ENCODE measurements around the gene PPME1.

Gene PPME1

DNA sequence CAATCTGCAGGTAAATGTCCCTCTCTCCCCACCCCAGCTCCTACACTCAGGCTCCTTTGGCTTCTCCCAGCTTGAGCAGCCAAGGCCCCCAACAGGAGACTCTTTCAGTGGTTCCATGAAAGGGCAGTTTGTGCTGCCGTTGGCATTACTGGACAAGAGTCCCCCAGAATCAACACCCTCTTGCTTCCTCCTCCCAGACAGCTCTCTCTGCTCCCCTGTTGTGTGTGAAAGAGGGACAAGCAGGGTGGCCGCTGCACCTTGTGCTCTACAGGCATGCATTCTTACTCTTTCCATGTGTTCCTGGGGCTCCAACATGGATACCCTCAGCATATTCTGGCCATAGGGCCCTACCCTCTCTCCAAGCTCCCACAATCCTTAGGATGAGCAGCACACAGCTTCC, 91.6 kb downstream of the PPME1 start:
- no peaks in the 10 kb centered on the region for H3K4me1 ChIP-seq (ENCODE audit: control insufficient read depth in 1 of 2, insufficient read depth in 2 of 2, low read length in 2 of 2)
- no peak overlapping the region for H3K4me3 ChIP-seq (ENCODE audit: low read depth in 1 of 2, low read length in 2 of 2)
- H3K27ac ChIP-seq (ENCODE audit: low read length): no peak overlapping the region
- no peaks in the 10 kb centered on the region for H3K9me3 ChIP-seq (ENCODE audit: control insufficient read depth in 1 of 2, low read length in 2 of 2)
- no peaks in the 10 kb centered on the region for H3K36me3 ChIP-seq (ENCODE audit: control insufficient read depth in 1 of 2, insufficient read depth in 2 of 2, low read length in 2 of 2)
- no peaks in the 10 kb centered on the region for H3K27me3 ChIP-seq (ENCODE audit: low read depth, low read length)

GRCh38 chr11:74265256-74265655, 94.2 kb downstream of the PPME1 start:
- Histone ChIP-seq H3K4me3 (ENCODE audit: low read depth in 1 of 2, low read length in 2 of 2) (no peak overlapping the region), H3K27ac (ENCODE audit: low read length) (no peak overlapping the region), H3K4me1 (ENCODE audit: control insufficient read depth in 1 of 2, insufficient read depth in 2 of 2, low read length in 2 of 2) (no peaks in the 10 kb centered on the region), H3K27me3 (ENCODE audit: low read depth, low read length) (no peaks in the 10 kb centered on the region), H3K36me3 (ENCODE audit: control insufficient read depth in 1 of 2, insufficient read depth in 2 of 2, low read length in 2 of 2) (no peaks in the 10 kb centered on the region), H3K9me3 (ENCODE audit: control insufficient read depth in 1 of 2, low read length in 2 of 2) (no peaks in the 10 kb centered on the region)

DNA sequence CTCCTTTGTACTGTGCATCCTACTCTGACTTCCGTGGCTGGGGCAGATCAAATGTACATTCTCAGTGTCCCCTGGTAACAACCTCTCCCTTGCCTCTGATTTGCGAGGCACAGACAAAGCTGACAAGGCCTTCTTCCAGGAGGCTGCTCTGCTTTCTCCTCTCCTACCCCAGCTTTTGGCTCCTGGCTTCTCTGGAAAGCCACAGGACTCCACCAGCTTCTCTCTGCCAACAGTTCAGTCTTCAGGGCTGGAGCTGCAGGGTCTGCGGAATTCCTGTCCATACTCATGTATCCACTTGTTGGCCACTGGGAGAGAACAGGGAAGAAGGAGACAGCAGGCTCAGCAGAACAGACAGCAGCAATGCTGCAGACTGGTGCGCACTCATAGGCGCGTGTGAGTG, 95.9 kb downstream of the PPME1 start:
- Histone ChIP-seq H3K27me3 (ENCODE audit: low read depth, low read length) (no peaks in the 10 kb centered on the region), H3K9me3 (ENCODE audit: control insufficient read depth in 1 of 2, low read length in 2 of 2) (no peaks in the 10 kb centered on the region), H3K36me3 (ENCODE audit: control insufficient read depth in 1 of 2, insufficient read depth in 2 of 2, low read length in 2 of 2) (no peaks in the 10 kb centered on the region), H3K27ac (ENCODE audit: low read length) (no peak overlapping the region), H3K4me3 (ENCODE audit: low read depth in 1 of 2, low read length in 2 of 2) (no peak overlapping the region), H3K4me1 (ENCODE audit: control insufficient read depth in 1 of 2, insufficient read depth in 2 of 2, low read length in 2 of 2) (no peaks in the 10 kb centered on the region)

DNA sequence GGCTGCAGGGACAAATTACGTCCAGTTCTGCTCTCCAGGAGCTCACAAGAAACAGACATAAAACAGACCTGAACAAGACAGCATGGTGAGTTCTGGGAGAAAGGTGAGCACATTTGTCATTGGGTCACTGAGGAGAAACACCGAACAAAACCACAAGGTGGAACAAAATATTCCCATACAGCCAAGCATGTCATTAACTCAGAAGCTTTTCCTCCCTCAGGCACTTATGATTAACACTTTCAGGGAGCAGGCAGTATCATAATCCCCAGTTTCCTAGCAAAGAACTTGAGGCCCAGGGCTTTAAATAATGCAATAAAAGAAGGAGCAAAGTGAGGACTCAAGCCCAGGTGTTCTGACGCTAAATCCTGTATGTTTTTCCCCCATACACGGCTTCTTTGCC, 97.4 kb downstream of the PPME1 start:
- H3K4me1 ChIP-seq (ENCODE audit: control insufficient read depth in 1 of 2, insufficient read depth in 2 of 2, low read length in 2 of 2): no peaks in the 10 kb centered on the region
- no peaks in the 10 kb centered on the region for H3K9me3 ChIP-seq (ENCODE audit: control insufficient read depth in 1 of 2, low read length in 2 of 2)
- no peak overlapping the region for H3K4me3 ChIP-seq (ENCODE audit: low read depth in 1 of 2, low read length in 2 of 2)
- no peak overlapping the region for H3K27ac ChIP-seq (ENCODE audit: low read length)
- H3K36me3 ChIP-seq (ENCODE audit: control insufficient read depth in 1 of 2, insufficient read depth in 2 of 2, low read length in 2 of 2): no peaks in the 10 kb centered on the region
- no peaks in the 10 kb centered on the region for H3K27me3 ChIP-seq (ENCODE audit: low read depth, low read length)

DNA sequence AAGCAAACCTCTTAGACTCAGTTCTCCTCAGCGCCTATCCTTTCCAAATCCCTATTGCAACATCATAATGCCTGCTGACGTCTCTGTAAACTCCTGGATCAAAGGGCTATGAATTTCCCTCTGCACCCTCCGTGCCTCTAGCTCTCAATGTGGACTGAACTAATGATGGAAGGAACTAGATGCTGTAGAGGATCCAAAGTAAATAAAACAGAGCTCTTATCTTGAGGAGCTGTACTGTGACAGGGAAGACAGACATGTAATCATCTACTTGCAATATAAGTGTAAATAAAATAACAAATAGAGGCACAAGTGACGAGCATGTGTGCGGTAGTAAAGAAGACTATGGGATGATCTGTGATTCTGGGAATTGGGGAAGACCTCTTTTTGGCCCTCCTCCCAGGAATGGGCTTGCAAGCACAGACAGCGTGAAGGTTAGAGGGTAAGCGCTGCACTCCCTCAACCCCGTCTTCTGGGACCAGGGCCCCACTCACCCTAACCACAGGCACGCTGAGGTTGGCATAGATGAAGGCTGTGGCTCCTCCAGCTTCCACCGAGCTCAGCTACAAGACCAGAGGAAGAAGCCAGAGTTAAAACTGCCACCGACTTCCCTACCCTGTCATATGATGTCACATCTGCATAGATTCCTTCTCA, 98.2 kb downstream of the PPME1 start:
- H3K4me3 ChIP-seq (ENCODE audit: low read depth in 1 of 2, low read length in 2 of 2): no peak overlapping the region
- no peak overlapping the region for H3K27ac ChIP-seq (ENCODE audit: low read length)
- H3K36me3 ChIP-seq (ENCODE audit: control insufficient read depth in 1 of 2, insufficient read depth in 2 of 2, low read length in 2 of 2): no peaks in the 10 kb centered on the region
- H3K27me3 ChIP-seq (ENCODE audit: low read depth, low read length): no peaks in the 10 kb centered on the region
- H3K4me1 ChIP-seq (ENCODE audit: control insufficient read depth in 1 of 2, insufficient read depth in 2 of 2, low read length in 2 of 2): no peaks in the 10 kb centered on the region
- no peaks in the 10 kb centered on the region for H3K9me3 ChIP-seq (ENCODE audit: control insufficient read depth in 1 of 2, low read length in 2 of 2)

GRCh38 chr11:74272276-74272675, 101.2 kb downstream of the PPME1 start:
- H3K4me3 ChIP-seq (ENCODE audit: low read depth in 1 of 2, low read length in 2 of 2): no peak overlapping the region
- H3K36me3 ChIP-seq (ENCODE audit: control insufficient read depth in 1 of 2, insufficient read depth in 2 of 2, low read length in 2 of 2): no peaks in the 10 kb centered on the region
- no peak overlapping the region for H3K27ac ChIP-seq (ENCODE audit: low read length)
- no peaks in the 10 kb centered on the region for H3K4me1 ChIP-seq (ENCODE audit: control insufficient read depth in 1 of 2, insufficient read depth in 2 of 2, low read length in 2 of 2)
- no peaks in the 10 kb centered on the region for H3K9me3 ChIP-seq (ENCODE audit: control insufficient read depth in 1 of 2, low read length in 2 of 2)
- no peaks in the 10 kb centered on the region for H3K27me3 ChIP-seq (ENCODE audit: low read depth, low read length)

GRCh38 chr11:74276581-74276980, 105.5 kb downstream of the PPME1 start:
- Histone ChIP-seq H3K27me3 (ENCODE audit: low read depth, low read length) (no peaks in the 10 kb centered on the region), H3K9me3 (ENCODE audit: control insufficient read depth in 1 of 2, low read length in 2 of 2) (no peaks in the 10 kb centered on the region), H3K4me3 (ENCODE audit: low read depth in 1 of 2, low read length in 2 of 2) (no peak overlapping the region), H3K27ac (ENCODE audit: low read length) (no peak overlapping the region), H3K4me1 (ENCODE audit: control insufficient read depth in 1 of 2, insufficient read depth in 2 of 2, low read length in 2 of 2) (no peaks in the 10 kb centered on the region), H3K36me3 (ENCODE audit: control insufficient read depth in 1 of 2, insufficient read depth in 2 of 2, low read length in 2 of 2) (no peaks in the 10 kb centered on the region)

DNA sequence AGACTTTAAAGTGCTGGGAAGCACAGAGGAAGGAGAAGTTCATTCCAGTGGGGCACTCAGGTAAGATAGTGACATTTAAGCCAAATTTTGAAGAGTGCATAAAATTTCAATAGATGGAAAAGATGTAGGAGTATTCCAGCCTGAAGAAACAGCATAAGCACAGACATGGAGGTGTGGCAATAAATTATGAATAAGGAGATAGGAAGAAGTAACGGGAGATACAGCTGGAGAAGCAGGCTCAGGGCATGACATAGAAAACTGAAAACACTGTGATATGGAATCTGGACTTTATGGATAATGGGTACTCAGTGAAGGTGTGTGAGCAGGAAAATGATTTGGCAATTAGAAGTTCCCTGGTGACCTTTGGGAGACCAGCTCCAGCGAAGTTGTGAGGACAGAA, 107.0 kb downstream of the PPME1 start:
- no peak overlapping the region for H3K4me3 ChIP-seq (ENCODE audit: low read depth in 1 of 2, low read length in 2 of 2)
- H3K4me1 ChIP-seq (ENCODE audit: control insufficient read depth in 1 of 2, insufficient read depth in 2 of 2, low read length in 2 of 2): no peaks in the 10 kb centered on the region
- H3K36me3 ChIP-seq (ENCODE audit: control insufficient read depth in 1 of 2, insufficient read depth in 2 of 2, low read length in 2 of 2): no peaks in the 10 kb centered on the region
- no peaks in the 10 kb centered on the region for H3K27me3 ChIP-seq (ENCODE audit: low read depth, low read length)
- H3K27ac ChIP-seq (ENCODE audit: low read length): no peak overlapping the region
- no peaks in the 10 kb centered on the region for H3K9me3 ChIP-seq (ENCODE audit: control insufficient read depth in 1 of 2, low read length in 2 of 2)

DNA sequence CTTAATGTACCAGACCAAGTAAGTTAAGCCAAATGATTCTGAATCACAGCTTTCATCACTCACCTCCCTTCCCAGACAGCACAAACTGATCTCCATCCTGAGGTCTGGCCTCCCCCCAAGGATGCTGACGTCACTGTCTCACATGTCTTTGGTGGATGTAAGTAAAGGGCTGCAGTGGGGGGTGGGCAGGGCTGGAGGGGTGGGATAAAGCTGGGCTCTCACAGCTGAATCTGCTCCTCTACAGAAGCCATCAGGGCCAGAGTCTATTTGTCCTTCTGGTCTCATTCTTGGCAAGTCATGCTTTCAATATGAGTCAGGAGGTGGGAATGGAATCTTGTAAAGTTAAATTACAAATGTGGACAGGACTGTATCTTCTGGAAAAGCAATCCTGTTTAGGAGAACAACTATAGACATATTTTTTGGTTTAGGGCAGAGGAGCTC, 107.7 kb downstream of the PPME1 start:
- Histone ChIP-seq H3K36me3 (ENCODE audit: control insufficient read depth in 1 of 2, insufficient read depth in 2 of 2, low read length in 2 of 2) (no peaks in the 10 kb centered on the region), H3K27me3 (ENCODE audit: low read depth, low read length) (no peaks in the 10 kb centered on the region), H3K4me1 (ENCODE audit: control insufficient read depth in 1 of 2, insufficient read depth in 2 of 2, low read length in 2 of 2) (no peaks in the 10 kb centered on the region), H3K9me3 (ENCODE audit: control insufficient read depth in 1 of 2, low read length in 2 of 2) (no peaks in the 10 kb centered on the region), H3K4me3 (ENCODE audit: low read depth in 1 of 2, low read length in 2 of 2) (no peak overlapping the region), H3K27ac (ENCODE audit: low read length) (no peak overlapping the region)

DNA sequence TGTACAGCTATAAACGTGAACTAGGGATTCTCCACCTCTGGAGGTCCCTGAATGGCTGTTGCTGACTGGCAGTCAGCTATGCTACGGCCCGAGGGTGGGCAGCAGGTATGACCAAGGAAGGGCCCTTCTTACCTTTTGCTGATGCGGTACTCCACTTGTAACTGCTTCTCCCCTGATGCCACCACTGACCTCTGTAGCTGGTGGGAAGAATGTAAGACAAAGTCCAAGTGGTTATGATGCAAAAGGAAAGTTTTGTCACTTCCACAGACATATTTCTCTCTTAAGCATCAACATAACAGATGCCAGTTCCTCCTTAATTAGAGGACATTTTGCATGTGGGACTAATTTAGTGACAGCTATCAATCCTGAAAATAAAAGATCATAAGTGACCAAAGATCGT, 108.2 kb downstream of the PPME1 start:
- H3K4me1 ChIP-seq (ENCODE audit: control insufficient read depth in 1 of 2, insufficient read depth in 2 of 2, low read length in 2 of 2): no peaks in the 10 kb centered on the region
- H3K4me3 ChIP-seq (ENCODE audit: low read depth in 1 of 2, low read length in 2 of 2): no peak overlapping the region
- H3K36me3 ChIP-seq (ENCODE audit: control insufficient read depth in 1 of 2, insufficient read depth in 2 of 2, low read length in 2 of 2): no peaks in the 10 kb centered on the region
- H3K27me3 ChIP-seq (ENCODE audit: low read depth, low read length): no peaks in the 10 kb centered on the region
- no peak overlapping the region for H3K27ac ChIP-seq (ENCODE audit: low read length)
- no peaks in the 10 kb centered on the region for H3K9me3 ChIP-seq (ENCODE audit: control insufficient read depth in 1 of 2, low read length in 2 of 2)

- H3K4me1 ChIP-seq (ENCODE audit: control insufficient read depth in 1 of 2, insufficient read depth in 2 of 2, low read length in 2 of 2): no peaks in the 10 kb centered on the region
- H3K27me3 ChIP-seq (ENCODE audit: low read depth, low read length): no peaks in the 10 kb centered on the region
- no peaks in the 10 kb centered on the region for H3K9me3 ChIP-seq (ENCODE audit: control insufficient read depth in 1 of 2, low read length in 2 of 2)
- H3K36me3 ChIP-seq (ENCODE audit: control insufficient read depth in 1 of 2, insufficient read depth in 2 of 2, low read length in 2 of 2): no peaks in the 10 kb centered on the region
- H3K27ac ChIP-seq (ENCODE audit: low read length): no peak overlapping the region
- H3K4me3 ChIP-seq (ENCODE audit: low read depth in 1 of 2, low read length in 2 of 2): no peak overlapping the region
Observed at GRCh38 chr11:74280494-74280893, 109.4 kb downstream of the PPME1 start.

- Histone ChIP-seq H3K9me3 (ENCODE audit: control insufficient read depth in 1 of 2, low read length in 2 of 2) (no peaks in the 10 kb centered on the region), H3K27ac (ENCODE audit: low read length) (no peak overlapping the region), H3K4me3 (ENCODE audit: low read depth in 1 of 2, low read length in 2 of 2) (no peak overlapping the region), H3K4me1 (ENCODE audit: control insufficient read depth in 1 of 2, insufficient read depth in 2 of 2, low read length in 2 of 2) (no peaks in the 10 kb centered on the region), H3K36me3 (ENCODE audit: control insufficient read depth in 1 of 2, insufficient read depth in 2 of 2, low read length in 2 of 2) (no peaks in the 10 kb centered on the region), H3K27me3 (ENCODE audit: low read depth, low read length) (no peaks in the 10 kb centered on the region)
Observed at GRCh38 chr11:74282421-74282820, 111.3 kb downstream of the PPME1 start.
